Hematopoietic multipotent progenitor cell treated with erythropoietin and hydrocortisone succinate and interleukin-3 and kit ligand, for 4 days (in vitro differentiated cells): ENCODE results near the gene C1orf115.
"Not testable (repeated sequence)": the region's sequence is repeated elsewhere in the genome, so short reads cannot be mapped to it uniquely, and the experiment has no call there.

Experiments used
- DNase-seq: peaks from one replicate; pipeline ENCODE4 v3.0.0-alpha.2; 2015

C1orf115 gene

GRCh38 chr1:220690140-220691052, at the start of gene C1orf115:
C1orf115 (plus strand) TSS chr1:220690363; CDS start chr1:220690403, 40 bp downstream.
- peak; percentile 78 for DNase-seq

- no peak for DNase-seq
Measured at GRCh38 chr1:220642285-220642684, 47.9 kb upstream of the C1orf115 start.

GRCh38 chr1:220652995-220653394, 37.2 kb upstream of the C1orf115 start:
- no peak for DNase-seq

- no peak for DNase-seq
Measured at GRCh38 chr1:220655509-220655908, 34.7 kb upstream of the C1orf115 start.

GRCh38 chr1:220655961-220656740, 34.0 kb upstream of the C1orf115 start:
- DNase-seq: no peak

GRCh38 chr1:220666349-220666748, 23.8 kb upstream of the C1orf115 start:
- no peak for DNase-seq

- DNase-seq: no peak
Measured at GRCh38 chr1:220669005-220669404, 21.2 kb upstream of the C1orf115 start.

- no peak for DNase-seq
Measured at GRCh38 chr1:220670365-220670764, 19.8 kb upstream of the C1orf115 start.

GRCh38 chr1:220673921-220674320, 16.2 kb upstream of the C1orf115 start:
- DNase-seq: no peak

- DNase-seq: no peak
Measured at GRCh38 chr1:220677251-220677650, 12.9 kb upstream of the C1orf115 start.

- peak; percentile 65 for DNase-seq
Measured at GRCh38 chr1:220680085-220680687, 10.0 kb upstream of the C1orf115 start.

- DNase-seq: no peak
Measured at GRCh38 chr1:220681220-220681880, 8.8 kb upstream of the C1orf115 start.

- DNase-seq: no peak
Measured at GRCh38 chr1:220682901-220683576, 7.1 kb upstream of the C1orf115 start.

- not testable (repeated sequence) for DNase-seq
Measured at GRCh38 chr1:220683716-220684115, 6.4 kb upstream of the C1orf115 start.

- DNase-seq: no peak
Measured at GRCh38 chr1:220684890-220685289, 5.3 kb upstream of the C1orf115 start.

GRCh38 chr1:220685879-220686278, 4.3 kb upstream of the C1orf115 start:
- peak; percentile 13 for DNase-seq

GRCh38 chr1:220687809-220688208, 2.4 kb upstream of the C1orf115 start:
- DNase-seq: no peak

- no peak for DNase-seq
Measured at GRCh38 chr1:220689666-220690065, 497 bp upstream of the C1orf115 start.

GRCh38 chr1:220691053-220691684, 1.0 kb downstream of the C1orf115 start:
- no peak for DNase-seq

GRCh38 chr1:220692436-220693228, 2.5 kb downstream of the C1orf115 start:
- DNase-seq: no peak

GRCh38 chr1:220694866-220695382, 4.8 kb downstream of the C1orf115 start:
- DNase-seq: no peak
